HG03108 (cell line): ENCODE results near the gene TBL1XR1.

Experiments
- ATAC-seq: cut with Tn5 transposase; IDR thresholded peaks from one replicate; pipeline ENCODE4 v1.9.1; 2021; ENCODE audit warnings: moderate library complexity; ENCODE audit not compliant: unreplicated experiment

TBL1XR1 gene

GRCh38 chr3:177197041-177197726 is at the start of gene TBL1XR1:
TBL1XR1 (minus strand) TSS chr3:177197482; CDS start chr3:177064977, 132,505 bp downstream.
- peak; percentile 36 for ATAC-seq

GRCh38 chr3:177245250-177245649 is 48.0 kb upstream of the TBL1XR1 start:
- no peak for ATAC-seq

GRCh38 chr3:177244606-177245005 is 47.3 kb upstream of the TBL1XR1 start:
- no peak for ATAC-seq

- no peak for ATAC-seq
Measured at GRCh38 chr3:177238686-177239216, 41.5 kb upstream of the TBL1XR1 start.

GRCh38 chr3:177237206-177237605 is 39.9 kb upstream of the TBL1XR1 start:
- ATAC-seq = no peak

GRCh38 chr3:177236704-177237103 is 39.4 kb upstream of the TBL1XR1 start:
- ATAC-seq = no peak

GRCh38 chr3:177234121-177234520 is 36.8 kb upstream of the TBL1XR1 start:
- no peak for ATAC-seq

GRCh38 chr3:177231242-177231641 is 34.0 kb upstream of the TBL1XR1 start:
- ATAC-seq = no peak

- ATAC-seq = no peak
Measured at GRCh38 chr3:177230641-177231040, 33.4 kb upstream of the TBL1XR1 start.

GRCh38 chr3:177229791-177230190 is 32.5 kb upstream of the TBL1XR1 start:
- no peak for ATAC-seq

- no peak for ATAC-seq
Measured at GRCh38 chr3:177228601-177229190, 31.4 kb upstream of the TBL1XR1 start.

- no peak for ATAC-seq
Measured at GRCh38 chr3:177224414-177224813, 27.1 kb upstream of the TBL1XR1 start.

- ATAC-seq = no peak
Measured at GRCh38 chr3:177221744-177222143, 24.5 kb upstream of the TBL1XR1 start.

GRCh38 chr3:177220136-177220974 is 23.1 kb upstream of the TBL1XR1 start:
- ATAC-seq = no peak

- ATAC-seq = no peak
Measured at GRCh38 chr3:177213801-177214535, 16.7 kb upstream of the TBL1XR1 start.

GRCh38 chr3:177212756-177213155 is 15.5 kb upstream of the TBL1XR1 start:
- ATAC-seq = no peak

- no peak for ATAC-seq
Measured at GRCh38 chr3:177212278-177212610, 15.0 kb upstream of the TBL1XR1 start.

GRCh38 chr3:177211503-177212277 is 14.4 kb upstream of the TBL1XR1 start:
- no peak for ATAC-seq

GRCh38 chr3:177210744-177211502 is 13.6 kb upstream of the TBL1XR1 start:
- ATAC-seq = no peak

GRCh38 chr3:177209509-177209908 is 12.2 kb upstream of the TBL1XR1 start:
- no peak for ATAC-seq
